Endodermal cell (in vitro differentiated cells): ENCODE results near the gene PGBD5. TPM values are rescaled to one million over a fixed set of nuclear protein-coding genes. Genes with fewer than 3 reads are reported as not detected.
A peak's percentile ranks its signal among the peaks of the same experiment; 100 is the strongest.

Experiments used
- DNase-seq: peaks from one replicate; pipeline ENCODE4 v3.0.0-alpha.2; 2017
- H3K27ac ChIP-seq: 2 replicates; pipeline ENCODE4 v1.5.1; 2013; ENCODE audit warnings: mild to moderate bottlenecking, low read depth, low read length, moderate library complexity
- H3K27me3 ChIP-seq: 2 replicates; pipeline ENCODE4 v1.6.1; 2013; ENCODE audit warnings: mild to moderate bottlenecking, low read length, moderate library complexity; ENCODE audit not compliant: insufficient read depth, control insufficient read depth, poor library complexity, severe bottlenecking
- H3K36me3 ChIP-seq: 2 replicates; pipeline ENCODE4 v1.7.0; 2013; ENCODE audit warnings: mild to moderate bottlenecking, low read length, moderate library complexity; ENCODE audit not compliant: control insufficient read depth, insufficient read depth
- H3K4me1 ChIP-seq: one replicate; pipeline ENCODE4 v1.7.0; 2013; ENCODE audit warnings: low read length; ENCODE audit not compliant: control insufficient read depth, insufficient read depth
- H3K4me3 ChIP-seq: 2 replicates; pipeline ENCODE4 v1.5.1; 2013; ENCODE audit warnings: mild to moderate bottlenecking, low read length, moderate library complexity
- H3K9ac ChIP-seq: 2 replicates; pipeline ENCODE4 v1.6.1; 2013; ENCODE audit warnings: mild to moderate bottlenecking, low read length, moderate library complexity; ENCODE audit not compliant: poor library complexity, severe bottlenecking; ENCODE audit errors: extremely low read depth
- H3K9me3 ChIP-seq: 2 replicates; pipeline ENCODE4 v1.6.1; 2013; ENCODE audit warnings: mild to moderate bottlenecking, low read length, moderate library complexity; ENCODE audit not compliant: control insufficient read depth
- H3K27ac Mint-ChIP-seq: 2 replicates; pipeline ENCODE4 v1.8.0; 2020; ENCODE audit warnings: mixed read lengths
- H3K27me3 Mint-ChIP-seq: 2 replicates; pipeline ENCODE4 v1.8.0; 2021; ENCODE audit warnings: mild to moderate bottlenecking, mixed read lengths; ENCODE audit not compliant: insufficient read depth
- H3K36me3 Mint-ChIP-seq: 2 replicates; pipeline ENCODE4 v1.8.0; 2020; ENCODE audit warnings: low read depth, mixed read lengths
- H3K4me1 Mint-ChIP-seq: 2 replicates; pipeline ENCODE4 v1.8.0; 2020; ENCODE audit warnings: mixed read lengths
- H3K4me3 Mint-ChIP-seq: 2 replicates; pipeline ENCODE4 v1.8.0; 2020; ENCODE audit warnings: mild to moderate bottlenecking, moderate library complexity, mixed read lengths
- H3K9me3 Mint-ChIP-seq: 2 replicates; pipeline ENCODE4 v1.8.0; 2020; ENCODE audit warnings: mild to moderate bottlenecking, mixed read lengths
- CTCF ChIP-seq: fragments of 200-600 bp; sonication (generic); conservative IDR thresholded peaks from 2 replicates; pipeline ENCODE4 v1.5.0; 2021; ENCODE audit warnings: antibody characterized with exemption, mild to moderate bottlenecking
- WGBS, 2 experiments: methylation state at CpG; one replicate each; pipeline versions ENCODE4 v1.1.5 to v1.1.7; 2013; ENCODE audit warnings: missing lambda C conversion rate in 2 of 2, mixed read lengths in 1 of 2; ENCODE audit not compliant: insufficient coverage in 1 of 2, insufficient read length in 1 of 2; 5-methylcytosine and 5-hydroxymethylcytosine counted together
- total RNA-seq, 2 donors: library from RNA; stranded (reverse); fragmentation: NEBNext Ultra II Directional in 1 of 2; extraction: Animal tissue kit (Norgen Biotek cat#: 25700) in 1 of 2; gene quantifications; 2 replicates in 1 of 2; 3 replicates in 1 of 2; pipeline ENCODE4 v1.2.1, GENCODE V29; 2021

The PGBD5 gene
- total RNA-seq, 2 donors from 2014 or later = 1.3 to 4.6 TPM

DNA sequence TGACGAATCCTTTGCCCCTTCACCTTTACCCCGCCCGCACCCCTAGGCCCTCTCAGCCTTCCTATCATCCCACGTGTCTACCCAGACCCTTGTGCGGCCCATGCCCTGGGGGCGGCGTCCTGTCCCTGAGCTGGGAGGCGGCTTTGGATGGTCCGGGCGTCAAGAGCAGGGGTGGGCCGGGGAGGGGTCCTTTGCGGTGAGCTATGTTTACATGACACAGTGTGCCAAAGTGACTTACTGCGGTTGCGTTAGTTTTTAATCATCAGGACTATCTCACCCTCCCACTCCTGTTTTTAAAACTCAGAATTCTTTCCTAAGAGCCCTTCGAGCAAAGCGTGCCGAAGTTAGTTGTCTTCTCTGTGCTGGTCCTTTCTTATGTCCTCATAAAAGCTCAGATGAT is 144.6 kb downstream of the PGBD5 start:
- Mint-ChIP-seq H3K9me3 (no peaks in the 10 kb centered on the region), H3K27me3 (no peaks in the 10 kb centered on the region), H3K36me3 (peaks cover 21% of the 10 kb centered on the region), H3K4me3 (no peak overlapping the region), H3K27ac (no peak overlapping the region), H3K4me1 (peaks cover 10% of the 10 kb centered on the region)
- WGBS, 2 experiments = 93 to 94% methylated on average over 13 to 17 of the region's 17 CpGs
- Histone ChIP-seq H3K27me3 (no peaks in the 10 kb centered on the region), H3K36me3 (peaks cover 2% of the 10 kb centered on the region), H3K4me3 (no peak overlapping the region), H3K9me3 (no peaks in the 10 kb centered on the region), H3K27ac (no peak overlapping the region), H3K4me1 (peaks cover 8% of the 10 kb centered on the region), H3K9ac (no peak overlapping the region)
- TF ChIP-seq CTCF = no peak
- DNase-seq = no peak

GRCh38 chr1:230280906-230281413 is 145.2 kb downstream of the PGBD5 start:
- no peaks in the 10 kb centered on the region for H3K9me3 ChIP-seq
- no peak overlapping the region for H3K27ac ChIP-seq
- Mint-ChIP-seq H3K4me1 (peaks cover 10% of the 10 kb centered on the region), H3K36me3 (peaks cover 24% of the 10 kb centered on the region), H3K27me3 (no peaks in the 10 kb centered on the region), H3K27ac (no peak overlapping the region), H3K9me3 (no peaks in the 10 kb centered on the region), H3K4me3 (no peak overlapping the region)
- 91 to 98% methylated on average over 11 to 23 of the region's 23 CpGs for WGBS, 2 experiments
- H3K36me3 ChIP-seq = peaks cover 7% of the 10 kb centered on the region
- peaks cover 8% of the 10 kb centered on the region for H3K4me1 ChIP-seq
- no peak overlapping the region for H3K4me3 ChIP-seq
- no peak for DNase-seq
- no peak overlapping the region for H3K9ac ChIP-seq
- TF ChIP-seq CTCF = no peak
- H3K27me3 ChIP-seq = no peaks in the 10 kb centered on the region

DNA sequence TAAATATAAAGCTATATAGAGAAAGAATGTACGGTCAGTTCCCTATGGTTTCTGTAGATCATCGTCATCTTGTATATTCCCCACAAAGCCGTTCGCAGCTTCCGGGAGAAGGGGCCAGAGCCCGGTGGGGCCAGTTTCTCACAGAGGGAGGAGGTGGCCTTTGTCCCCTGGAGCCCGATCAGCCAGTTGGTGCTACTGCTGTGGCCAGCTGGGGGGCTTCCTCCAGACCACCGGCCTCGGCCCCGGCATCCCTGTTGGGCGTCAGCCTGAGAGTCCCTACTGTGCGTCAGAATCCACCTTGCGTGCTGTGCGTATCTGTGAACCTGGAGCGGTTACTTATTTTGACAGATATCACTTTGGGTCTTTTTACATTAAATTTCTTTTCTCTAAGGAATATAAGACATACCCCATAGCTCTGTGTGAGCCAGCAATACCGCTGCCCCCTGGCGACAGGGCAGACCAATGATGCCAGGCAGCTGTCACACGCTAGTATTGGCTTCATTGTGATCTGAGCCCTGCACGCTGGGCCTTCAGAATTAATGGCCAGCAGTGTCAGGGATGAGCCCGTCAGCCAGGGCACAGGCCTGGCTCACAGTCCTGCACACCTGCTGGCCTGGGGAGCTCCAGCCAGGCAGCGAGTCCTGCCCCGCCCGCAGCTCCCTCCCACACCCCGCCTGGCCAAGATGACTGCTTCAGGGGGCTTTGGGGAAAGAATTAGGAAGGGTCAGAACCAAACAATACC is 145.9 kb downstream of the PGBD5 start:
- no peaks in the 10 kb centered on the region for H3K9me3 ChIP-seq
- H3K27me3 ChIP-seq = no peaks in the 10 kb centered on the region
- no peak overlapping the region for H3K27ac Mint-ChIP-seq
- peaks cover 13% of the 10 kb centered on the region for H3K36me3 ChIP-seq
- H3K4me1 Mint-ChIP-seq = peaks cover 10% of the 10 kb centered on the region
- no peaks in the 10 kb centered on the region for H3K9me3 Mint-ChIP-seq
- H3K27ac ChIP-seq = no peak overlapping the region
- no peak overlapping the region for H3K9ac ChIP-seq
- no peak for DNase-seq
- no peak overlapping the region for H3K4me3 ChIP-seq
- 94 to 95% methylated on average over 16 to 24 of the region's 24 CpGs for WGBS, 2 experiments
- peaks cover 8% of the 10 kb centered on the region for H3K4me1 ChIP-seq
- peak; percentile 42 for TF ChIP-seq CTCF
- no peak overlapping the region for H3K4me3 Mint-ChIP-seq
- H3K36me3 Mint-ChIP-seq = peaks cover 24% of the 10 kb centered on the region
- no peaks in the 10 kb centered on the region for H3K27me3 Mint-ChIP-seq
